Measurements from ENCODE around the gene TMEM266. TPM values are rescaled to one million over a fixed set of nuclear protein-coding genes. Genes with fewer than 3 reads are reported as not detected.

TMEM266 gene
- total RNA-seq, 1 donor from 2014 or later, result 0.16 TPM

DNA sequence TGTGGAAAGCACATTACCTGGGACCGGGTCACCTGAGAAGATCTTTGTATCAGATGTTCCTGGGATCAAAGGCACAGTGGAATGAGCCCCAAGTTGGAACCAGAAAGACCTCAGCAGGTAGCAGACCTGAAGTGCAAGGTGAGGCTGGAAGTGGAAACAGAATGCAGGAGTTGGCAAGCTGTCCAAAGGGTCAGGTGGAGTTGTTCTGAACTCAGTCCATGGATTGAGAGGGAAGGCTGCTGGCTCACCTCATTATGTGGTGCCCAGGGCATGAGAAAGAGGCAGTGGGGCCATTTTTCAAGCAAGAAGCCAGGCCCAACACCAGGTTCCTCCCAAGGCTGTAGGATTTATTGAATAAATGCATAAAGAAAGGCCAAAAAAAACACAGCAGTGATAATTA, 49.3 kb downstream of the TMEM266 start:
- peaks cover 5% of the 10 kb centered on the region for H3K27me3 Mint-ChIP-seq
- H3K27ac Mint-ChIP-seq, result no peak overlapping the region
- ATAC-seq (ENCODE audit: low read depth) (no peak), DNase-seq (no peak)
- intact Hi-C loops (cut with micrococcal nuclease), result no loop called here
- no peaks in the 10 kb centered on the region for H3K4me1 Mint-ChIP-seq
- H3K4me3 Mint-ChIP-seq, result no peak overlapping the region
- H3K9me3 Mint-ChIP-seq, result no peaks in the 10 kb centered on the region
- ChIA-PET CTCF (no interaction called here), POLR2A (no interaction called here)
- no peaks in the 10 kb centered on the region for H3K36me3 Mint-ChIP-seq (ENCODE audit: low read depth)
- TF ChIP-seq, protein P1, sequence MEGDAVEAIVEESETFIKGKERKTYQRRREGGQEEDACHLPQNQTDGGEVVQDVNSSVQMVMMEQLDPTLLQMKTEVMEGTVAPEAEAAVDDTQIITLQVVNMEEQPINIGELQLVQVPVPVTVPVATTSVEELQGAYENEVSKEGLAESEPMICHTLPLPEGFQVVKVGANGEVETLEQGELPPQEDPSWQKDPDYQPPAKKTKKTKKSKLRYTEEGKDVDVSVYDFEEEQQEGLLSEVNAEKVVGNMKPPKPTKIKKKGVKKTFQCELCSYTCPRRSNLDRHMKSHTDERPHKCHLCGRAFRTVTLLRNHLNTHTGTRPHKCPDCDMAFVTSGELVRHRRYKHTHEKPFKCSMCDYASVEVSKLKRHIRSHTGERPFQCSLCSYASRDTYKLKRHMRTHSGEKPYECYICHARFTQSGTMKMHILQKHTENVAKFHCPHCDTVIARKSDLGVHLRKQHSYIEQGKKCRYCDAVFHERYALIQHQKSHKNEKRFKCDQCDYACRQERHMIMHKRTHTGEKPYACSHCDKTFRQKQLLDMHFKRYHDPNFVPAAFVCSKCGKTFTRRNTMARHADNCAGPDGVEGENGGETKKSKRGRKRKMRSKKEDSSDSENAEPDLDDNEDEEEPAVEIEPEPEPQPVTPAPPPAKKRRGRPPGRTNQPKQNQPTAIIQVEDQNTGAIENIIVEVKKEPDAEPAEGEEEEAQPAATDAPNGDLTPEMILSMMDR (IDR thresholded peaks at IDR 0.05), result no peak

DNA sequence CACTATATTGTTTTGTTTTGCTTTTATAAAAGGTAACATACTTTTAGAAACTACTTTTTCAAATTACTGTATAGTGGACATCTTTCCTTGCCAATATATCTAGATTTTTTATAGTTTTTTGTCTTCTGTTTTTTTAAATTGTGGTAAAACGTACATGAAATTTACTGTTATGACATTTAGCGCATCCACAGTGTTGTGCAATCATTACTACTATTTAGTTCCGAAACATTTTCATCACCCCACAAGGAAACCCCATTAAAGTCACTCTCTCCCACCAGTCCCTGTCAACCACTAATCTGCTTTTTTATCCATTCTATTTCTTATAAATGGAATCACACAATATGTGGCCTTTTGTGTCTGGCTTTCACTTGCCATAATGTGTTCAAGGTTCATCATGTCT, 54.8 kb downstream of the TMEM266 start:
- TF ChIP-seq, protein P1 (IDR thresholded peaks at IDR 0.05), result no peak
- H3K9me3 Mint-ChIP-seq, result no peaks in the 10 kb centered on the region
- no peaks in the 10 kb centered on the region for H3K36me3 Mint-ChIP-seq (ENCODE audit: low read depth)
- intact Hi-C loops (cut with micrococcal nuclease), result no loop called here
- ChIA-PET POLR2A (no interaction called here), CTCF (interaction anchor here (0.6 kb wide), 1 partner anchor 10 kb away, joined by 7 read pairs; no protein-coding TSS in a partner anchor)
- no peaks in the 10 kb centered on the region for H3K4me1 Mint-ChIP-seq
- peaks cover 18% of the 10 kb centered on the region for H3K27me3 Mint-ChIP-seq
- ATAC-seq (ENCODE audit: low read depth) (no peak), DNase-seq (no peak)
- no peak overlapping the region for H3K27ac Mint-ChIP-seq
- no peak overlapping the region for H3K4me3 Mint-ChIP-seq

DNA sequence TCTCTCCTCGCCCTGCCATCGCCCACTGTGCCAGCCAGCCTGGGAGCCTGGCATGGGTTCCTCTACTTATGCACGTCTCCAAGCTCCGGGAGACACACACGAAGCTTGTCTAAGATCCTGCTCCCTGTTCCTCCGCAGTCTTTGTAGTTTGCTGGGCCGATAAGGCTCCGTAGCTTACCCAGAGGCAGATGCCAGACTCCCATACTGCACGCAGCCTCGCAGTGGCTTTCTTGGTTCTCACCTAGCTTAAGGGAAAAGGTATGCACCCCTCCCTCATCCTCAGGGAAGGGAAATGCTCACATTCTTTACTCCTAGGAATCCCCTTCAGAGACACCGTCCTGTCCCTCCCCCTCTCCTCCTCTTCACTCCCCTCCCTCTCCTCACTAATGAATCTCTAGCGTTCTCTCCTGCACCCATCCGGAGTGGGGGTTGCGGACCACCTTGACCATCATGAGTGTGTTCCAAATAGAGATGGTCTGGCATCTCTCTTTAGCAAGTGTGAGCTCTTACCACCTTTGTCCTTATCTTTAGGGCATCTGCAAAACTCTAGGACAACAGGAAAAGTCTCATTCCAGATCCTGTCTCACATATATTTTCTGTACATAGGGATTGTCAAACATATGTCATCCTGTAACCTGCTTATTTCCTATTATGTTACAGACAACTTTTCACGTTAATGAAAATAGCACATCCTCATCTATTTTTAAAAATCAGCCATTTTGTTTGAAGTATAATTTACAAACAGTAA, 56.5 kb downstream of the TMEM266 start:
- H3K9me3 Mint-ChIP-seq, result no peaks in the 10 kb centered on the region
- H3K36me3 Mint-ChIP-seq (ENCODE audit: low read depth), result no peaks in the 10 kb centered on the region
- DNase-seq (no peak), ATAC-seq (ENCODE audit: low read depth) (no peak)
- no peak overlapping the region for H3K4me3 Mint-ChIP-seq
- ChIA-PET CTCF (no interaction called here), POLR2A (no interaction called here)
- peaks cover 13% of the 10 kb centered on the region for H3K27me3 Mint-ChIP-seq
- H3K4me1 Mint-ChIP-seq, result no peaks in the 10 kb centered on the region
- TF ChIP-seq, protein P1 (IDR thresholded peaks at IDR 0.05), result no peak
- intact Hi-C loops (cut with micrococcal nuclease), result no loop called here
- H3K27ac Mint-ChIP-seq, result no peak overlapping the region

DNA sequence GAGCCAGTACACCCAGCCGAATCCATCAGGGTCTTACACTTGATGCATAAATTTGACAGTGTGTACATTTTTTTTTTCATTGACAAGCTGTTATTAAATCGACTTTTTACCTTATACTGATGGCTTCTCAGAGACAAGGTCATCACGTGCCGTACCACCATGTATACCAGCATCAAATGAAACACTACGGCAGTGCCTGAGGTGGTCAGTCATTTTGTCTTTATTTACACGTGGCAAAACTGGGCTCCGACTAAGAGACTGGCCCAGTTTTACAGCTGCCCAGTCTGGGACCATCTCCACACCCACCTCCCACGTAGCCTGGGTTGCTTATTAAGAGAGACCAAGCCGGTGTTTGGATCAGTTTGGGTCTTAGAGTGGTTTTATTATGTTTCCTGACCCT, 57.4 kb downstream of the TMEM266 start:
- peaks cover 13% of the 10 kb centered on the region for H3K27me3 Mint-ChIP-seq
- TF ChIP-seq, protein P1 (IDR thresholded peaks at IDR 0.05), result no peak
- no peak for ATAC-seq (ENCODE audit: low read depth)
- ChIA-PET CTCF (interaction anchor here (1.1 kb wide), 1 partner anchor 22 kb away, joined by 3 read pairs; no protein-coding TSS in a partner anchor), POLR2A (no interaction called here)
- no peak overlapping the region for H3K4me3 Mint-ChIP-seq
- H3K36me3 Mint-ChIP-seq (ENCODE audit: low read depth), result no peaks in the 10 kb centered on the region
- H3K4me1 Mint-ChIP-seq, result no peaks in the 10 kb centered on the region
- H3K9me3 Mint-ChIP-seq, result no peaks in the 10 kb centered on the region
- no peak for DNase-seq
- intact Hi-C loops (cut with micrococcal nuclease), result no loop called here
- no peak overlapping the region for H3K27ac Mint-ChIP-seq

DNA sequence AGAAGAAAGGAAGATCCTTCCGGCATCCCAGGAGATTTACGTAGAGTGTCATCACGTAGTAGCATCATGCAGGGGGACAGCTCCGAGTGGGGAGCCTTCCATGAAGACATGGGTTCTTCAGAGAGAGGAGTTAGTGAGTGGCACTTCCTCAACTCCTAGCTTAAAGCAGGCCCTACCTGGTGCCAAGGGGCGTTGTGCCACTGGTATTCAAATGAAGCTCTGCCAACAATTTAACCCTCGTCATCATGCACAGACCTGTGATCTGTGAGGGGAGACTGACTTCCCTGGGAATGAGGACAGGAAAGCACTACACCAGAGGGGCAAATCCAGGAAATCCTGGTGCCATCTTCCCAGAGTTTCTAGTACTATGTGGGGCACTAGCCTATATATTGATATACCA, 59.0 kb downstream of the TMEM266 start:
- DNase-seq, result no peak
- no peak for ATAC-seq (ENCODE audit: low read depth)
- Mint-ChIP-seq H3K4me1 (no peaks in the 10 kb centered on the region), H3K27me3 (peaks cover 20% of the 10 kb centered on the region), H3K4me3 (no peak overlapping the region), H3K36me3 (ENCODE audit: low read depth) (no peaks in the 10 kb centered on the region), H3K27ac (no peak overlapping the region), H3K9me3 (no peaks in the 10 kb centered on the region)
- CTCF ChIA-PET, result no interaction called here
- TF ChIP-seq, protein P1 (IDR thresholded peaks at IDR 0.05), result no peak
- POLR2A ChIA-PET, result no interaction called here
- intact Hi-C loops (cut with micrococcal nuclease), result no loop called here

Measured in activated B cell treated with CpG ODN at 0.5 μM for 24 hours (primary cell).